GM19351 (cell line): ENCODE data around the gene MACROD2.
"Not testable (repeated sequence)": the region's sequence is repeated elsewhere in the genome, so short reads cannot be mapped to it uniquely, and the experiment has no call there.

Experiments used
- ATAC-seq: cut with Tn5 transposase; IDR thresholded peaks from one replicate; pipeline ENCODE4 v1.9.1; 2021; ENCODE audit warnings: mild to moderate bottlenecking, moderate library complexity; ENCODE audit not compliant: unreplicated experiment

Gene MACROD2

DNA sequence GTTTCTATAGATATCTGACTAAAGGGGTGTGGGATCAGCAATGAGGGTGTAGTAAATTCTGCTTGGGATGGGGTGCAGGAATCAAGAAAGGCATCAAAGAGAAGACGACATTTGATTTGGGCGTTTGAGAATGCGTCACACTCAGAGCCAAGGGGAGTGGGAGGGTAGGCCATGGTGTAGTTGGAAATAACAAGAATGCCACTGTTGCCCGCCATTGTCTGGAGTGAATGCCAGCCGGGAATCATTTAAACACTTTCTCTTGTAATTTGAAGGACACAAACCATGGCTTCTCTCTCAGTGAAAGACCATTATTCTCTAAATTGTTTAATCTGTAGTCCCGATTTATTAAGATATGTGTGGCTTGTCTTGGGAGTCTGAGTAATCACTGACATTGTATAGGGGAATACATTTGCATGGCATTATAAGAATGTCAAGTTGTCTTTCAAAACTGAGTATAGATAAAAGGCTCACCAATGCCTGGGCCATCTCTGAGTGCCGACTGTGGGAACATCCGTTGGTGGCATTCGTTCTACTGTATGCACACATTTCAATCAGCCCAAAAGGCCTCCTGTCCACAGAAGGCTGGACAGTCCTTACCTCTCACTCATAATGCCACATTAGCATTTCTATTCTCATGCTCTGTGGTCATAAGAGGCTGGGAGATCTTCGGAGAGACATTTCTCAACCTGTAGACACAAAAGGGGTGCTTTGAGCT lies 1800.1 kb downstream of the MACROD2 start:
- ATAC-seq = no peak

DNA sequence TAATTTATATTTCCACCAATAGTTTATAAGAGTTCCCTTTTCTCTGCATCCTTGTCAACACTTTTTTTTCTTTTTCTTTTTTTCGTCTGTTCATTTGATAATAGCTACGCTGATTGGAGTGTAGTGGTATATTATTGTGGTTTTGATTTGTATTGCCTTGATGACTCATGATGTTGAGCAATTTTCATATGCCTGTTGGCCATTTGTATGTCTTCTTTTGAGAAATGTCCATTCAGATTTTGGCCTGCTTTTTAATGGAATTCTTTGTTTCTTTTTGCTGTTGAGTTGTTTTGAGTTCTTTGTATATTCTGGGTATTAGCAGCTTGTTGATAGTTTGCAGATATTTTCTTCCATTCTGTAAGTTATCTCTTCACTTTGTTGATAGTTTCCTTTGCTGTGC lies 1804.6 kb downstream of the MACROD2 start:
- no peak for ATAC-seq

DNA sequence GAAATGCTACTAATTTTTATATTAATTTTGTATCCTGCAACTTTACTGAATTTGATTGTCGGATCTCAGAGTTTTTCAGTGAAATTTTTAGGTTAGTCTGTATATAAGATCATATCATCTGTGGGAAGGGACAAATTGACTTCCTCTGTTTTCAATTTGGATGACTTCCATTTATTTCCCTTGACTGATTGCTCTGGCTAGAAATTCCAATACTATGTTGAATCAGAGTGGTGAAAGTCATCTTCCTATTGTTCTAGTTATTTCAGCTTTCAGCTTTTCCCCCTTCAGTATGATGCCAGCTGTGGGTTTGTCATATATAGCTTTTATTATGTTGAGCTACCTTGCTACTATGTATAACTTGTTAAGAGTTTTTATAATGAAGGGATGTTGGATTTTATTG lies 1806.7 kb downstream of the MACROD2 start:
- no peak for ATAC-seq

DNA sequence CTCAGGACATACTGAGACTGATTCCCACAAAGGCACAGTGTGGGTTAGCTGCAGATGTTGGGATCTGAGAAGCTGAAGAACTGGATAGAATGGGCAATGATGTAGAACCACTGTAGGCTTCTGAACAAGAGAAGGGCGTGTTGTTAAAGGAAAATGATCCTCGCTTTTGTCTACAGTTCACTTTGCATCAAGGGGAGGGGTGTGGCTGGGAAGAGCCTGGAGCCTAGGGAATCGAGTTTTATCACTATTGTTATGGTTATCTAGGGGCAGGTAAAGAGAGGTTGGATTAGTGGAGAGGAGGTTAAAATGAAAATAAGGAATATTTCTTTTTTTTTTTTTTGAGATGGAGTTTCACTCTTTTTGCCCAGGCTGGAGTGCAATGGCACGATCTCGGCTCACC lies 1809.8 kb downstream of the MACROD2 start:
- ATAC-seq = no peak

DNA sequence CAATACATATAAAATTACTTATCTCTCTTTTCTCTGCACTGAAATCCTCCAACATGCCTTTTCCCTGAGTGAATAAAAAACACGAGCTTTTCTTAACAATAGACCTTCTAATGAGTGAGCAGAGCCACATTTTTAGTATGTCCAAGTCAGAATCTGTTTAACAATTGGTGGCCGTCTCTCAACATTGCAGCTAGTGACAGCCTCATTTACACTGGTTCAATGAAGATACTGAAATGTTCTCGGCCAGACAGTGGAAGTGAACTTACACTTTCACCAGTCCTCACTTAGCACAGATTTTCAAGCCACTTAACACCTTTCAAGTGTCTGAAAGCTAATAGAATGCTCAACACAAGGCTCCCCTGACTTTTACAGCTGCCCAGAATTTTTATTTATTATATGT lies 1810.8 kb downstream of the MACROD2 start:
- no peak for ATAC-seq

DNA sequence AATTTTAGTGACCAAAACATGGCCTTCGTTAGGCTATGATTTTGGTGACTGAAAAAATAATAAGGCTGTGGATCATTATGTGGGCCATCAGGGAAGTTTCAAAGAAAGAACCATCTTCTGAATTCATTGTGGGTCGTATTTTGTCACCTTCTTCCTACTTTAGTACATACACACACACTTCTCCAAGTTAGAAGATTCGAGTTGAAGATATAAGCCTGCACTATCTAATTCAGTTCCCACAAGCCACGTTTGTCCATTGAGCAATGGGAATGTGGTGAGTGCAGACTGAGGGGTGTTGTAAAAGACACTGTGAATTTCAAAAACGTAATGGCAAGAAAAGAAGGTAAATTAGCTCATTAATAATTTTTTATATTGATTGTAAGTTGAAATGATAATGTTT lies 1812.0 kb downstream of the MACROD2 start:
- ATAC-seq = no peak

DNA sequence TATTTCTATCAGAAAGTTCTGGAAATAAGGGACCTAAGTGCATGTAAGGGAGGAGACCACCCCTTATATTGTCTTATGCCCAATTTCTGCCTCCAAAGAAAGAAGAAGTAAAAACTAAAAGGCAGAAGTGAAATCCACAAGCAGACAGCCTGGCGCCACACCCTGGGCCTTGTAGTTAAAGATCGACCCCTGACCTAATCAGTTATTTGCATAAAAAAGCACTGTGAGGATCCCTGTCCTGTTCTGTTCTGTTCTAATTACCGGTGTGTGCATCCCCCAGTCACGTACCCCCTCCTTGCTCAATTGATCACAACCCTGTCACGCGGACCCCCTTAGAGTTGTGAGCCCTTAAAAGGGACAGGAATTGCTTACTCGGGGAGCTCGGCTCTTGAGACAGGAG lies 1812.5 kb downstream of the MACROD2 start:
- not testable (repeated sequence) for ATAC-seq

DNA sequence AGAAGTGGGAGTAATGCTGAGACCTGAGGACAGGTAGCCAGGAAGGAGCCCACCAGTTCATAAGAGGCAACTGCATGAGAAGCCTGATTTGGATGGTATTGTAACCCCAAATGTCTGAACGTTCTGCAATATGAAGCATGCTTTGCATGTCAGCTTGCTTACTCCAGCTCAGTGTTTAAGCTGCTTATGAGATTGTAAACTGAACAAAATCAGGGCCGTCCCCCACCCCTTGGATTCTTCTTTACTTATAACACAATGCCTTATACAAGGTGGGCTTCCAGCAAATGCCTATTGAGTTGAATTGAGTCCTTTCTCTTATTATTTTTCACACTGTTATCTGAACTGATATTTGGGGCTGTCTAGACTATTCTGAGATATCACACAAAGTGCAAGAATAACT lies 1816.6 kb downstream of the MACROD2 start:
- no peak for ATAC-seq

DNA sequence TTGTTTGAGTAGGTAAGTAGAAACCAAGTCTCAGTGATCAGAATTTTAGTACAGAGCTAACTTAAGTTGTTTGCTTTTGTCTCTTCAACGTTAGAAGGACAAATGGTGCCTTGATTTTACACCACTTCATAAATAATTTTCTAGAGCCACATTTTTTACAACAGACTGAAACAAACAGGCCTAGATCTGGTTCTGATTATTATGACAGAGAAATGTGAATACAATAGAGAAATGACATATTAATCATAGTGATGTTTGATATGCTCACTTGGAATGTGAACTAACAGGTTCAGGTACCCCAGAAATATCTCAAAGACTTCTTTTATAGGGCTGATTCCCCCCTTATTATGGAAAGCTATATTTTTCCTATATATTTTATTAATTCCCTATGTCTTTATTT lies 1817.4 kb downstream of the MACROD2 start:
- no peak for ATAC-seq

DNA sequence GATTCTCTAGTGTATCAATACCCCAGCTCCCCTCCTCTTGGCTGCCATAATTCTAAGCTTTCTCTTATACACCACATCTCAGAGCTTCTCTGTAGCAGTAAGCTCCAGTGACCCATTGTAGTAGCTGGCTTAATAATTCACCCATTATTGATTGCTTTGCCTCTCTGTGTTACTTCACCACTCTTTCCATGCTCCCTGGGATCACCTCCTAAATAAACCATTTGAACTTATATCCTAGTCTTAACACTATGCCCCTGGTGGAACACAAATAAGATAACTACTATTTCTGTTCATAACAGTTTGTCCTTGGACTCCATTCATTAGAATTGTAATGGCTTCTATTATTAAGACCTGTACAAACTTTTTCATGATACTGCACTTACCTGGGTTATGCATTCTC lies 1819.0 kb downstream of the MACROD2 start:
- no peak for ATAC-seq

DNA sequence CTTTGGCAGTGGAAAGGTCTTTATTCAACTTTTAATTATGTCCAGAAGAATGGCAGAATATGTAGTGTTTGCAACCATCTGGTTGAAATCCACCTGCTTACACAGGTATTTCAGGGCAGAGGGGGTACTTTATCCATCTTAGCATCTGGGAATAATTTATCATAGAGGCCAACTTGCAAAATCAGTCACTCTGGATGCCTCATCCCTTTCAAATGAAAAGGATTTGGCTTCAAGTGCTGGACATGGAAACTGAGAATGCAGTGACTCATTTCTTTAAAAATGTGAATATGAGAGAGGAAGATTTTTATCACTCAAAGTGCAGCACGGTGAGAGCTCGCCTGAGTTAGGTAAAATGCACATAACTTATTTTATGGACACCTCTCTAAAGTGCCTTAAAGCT lies 1819.6 kb downstream of the MACROD2 start:
- no peak for ATAC-seq

DNA sequence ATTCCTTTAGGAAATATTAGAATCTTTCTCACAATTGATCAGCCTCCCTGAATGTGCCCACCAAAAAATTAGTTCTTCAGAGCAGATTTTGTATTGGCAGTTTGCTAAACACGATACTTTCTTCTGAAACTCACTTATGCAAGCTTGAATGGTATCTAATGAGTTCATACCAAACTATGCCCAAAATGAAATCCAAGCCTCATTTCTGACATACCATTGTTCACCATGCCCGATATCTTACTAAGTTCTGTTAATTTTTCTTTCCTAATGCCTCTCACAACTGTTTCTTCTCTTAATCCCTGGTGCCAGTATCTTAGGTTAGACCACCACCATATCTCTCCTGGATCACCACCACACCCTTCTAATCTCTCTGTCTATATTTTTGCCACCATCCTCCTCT lies 1822.0 kb downstream of the MACROD2 start:
- no peak for ATAC-seq

DNA sequence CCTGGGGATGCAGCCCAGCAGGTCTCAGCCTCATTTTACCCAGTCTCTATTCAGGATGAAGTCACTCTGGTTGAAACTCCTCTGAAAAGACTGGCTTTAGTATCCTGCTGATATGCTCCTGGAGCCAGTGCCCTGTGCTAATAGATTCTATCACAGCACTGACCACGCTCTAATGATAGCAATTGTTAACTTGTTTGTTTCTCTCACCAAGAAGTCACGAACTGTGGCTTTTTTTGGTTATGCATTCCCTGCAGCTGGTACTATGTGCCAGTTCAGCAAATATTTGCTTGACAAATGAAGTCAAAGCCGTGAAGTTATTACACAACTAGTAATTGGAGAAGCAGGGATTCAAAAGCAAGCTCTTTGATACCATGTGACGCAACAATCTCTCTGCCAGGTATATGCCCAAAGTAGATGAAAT lies 1823.3 kb downstream of the MACROD2 start:
- ATAC-seq = no peak

DNA sequence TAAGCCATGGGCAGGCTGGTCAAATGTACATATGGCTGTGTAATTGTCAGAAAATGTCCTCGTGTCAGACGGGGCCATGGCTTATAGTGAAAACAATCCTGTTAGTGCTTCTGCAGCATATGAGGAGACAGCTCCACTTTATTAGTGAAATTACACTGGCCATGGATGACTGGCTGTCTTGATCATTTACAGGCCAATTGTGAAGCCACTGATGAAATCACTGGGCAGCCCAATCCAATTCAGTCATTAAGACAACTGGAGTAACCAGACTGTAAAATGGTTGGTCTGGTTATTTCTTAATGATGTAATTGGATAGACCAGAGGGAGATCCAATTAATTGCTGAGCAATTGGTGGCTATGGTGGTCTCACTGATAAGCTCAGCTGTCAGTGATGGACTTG lies 1828.4 kb downstream of the MACROD2 start:
- ATAC-seq = no peak

DNA sequence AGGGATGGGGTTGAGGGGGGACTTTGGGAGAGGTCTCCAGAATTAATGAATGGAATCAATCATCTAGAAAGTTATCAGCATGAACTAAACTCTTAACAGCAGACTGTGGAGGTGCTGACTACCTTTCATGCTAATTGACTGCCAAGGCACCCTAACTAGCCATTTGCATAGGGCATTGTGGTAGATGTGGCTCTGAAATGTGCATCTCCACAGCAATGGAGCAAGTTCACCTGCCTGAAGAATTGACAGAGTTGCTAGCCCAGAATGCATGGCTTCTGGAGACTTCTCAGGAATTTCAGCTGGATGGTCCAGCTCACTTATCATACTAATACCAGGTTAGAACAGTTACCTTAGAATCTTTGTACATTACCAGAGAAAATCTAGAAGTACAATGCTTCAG lies 1832.3 kb downstream of the MACROD2 start:
- ATAC-seq = no peak

DNA sequence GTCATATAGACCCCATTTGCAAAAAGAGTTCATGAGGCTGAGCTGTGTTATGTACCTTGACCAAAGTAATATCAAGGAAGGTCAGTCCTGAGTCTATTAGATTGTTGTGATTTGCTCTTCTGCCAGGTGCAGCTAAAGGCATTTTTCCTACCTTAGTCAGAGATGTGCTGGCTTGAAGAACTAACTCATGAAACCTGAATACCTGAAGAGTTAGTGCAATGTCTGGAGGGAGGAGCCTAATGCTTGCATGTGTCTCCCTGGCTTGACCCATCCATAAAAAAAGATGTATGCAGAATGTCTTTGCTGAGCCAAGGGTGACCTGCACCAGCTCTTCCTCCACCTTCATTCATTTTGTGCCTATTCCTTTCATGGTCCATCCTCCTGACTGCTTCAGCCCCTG lies 1835.9 kb downstream of the MACROD2 start:
- no peak for ATAC-seq

DNA sequence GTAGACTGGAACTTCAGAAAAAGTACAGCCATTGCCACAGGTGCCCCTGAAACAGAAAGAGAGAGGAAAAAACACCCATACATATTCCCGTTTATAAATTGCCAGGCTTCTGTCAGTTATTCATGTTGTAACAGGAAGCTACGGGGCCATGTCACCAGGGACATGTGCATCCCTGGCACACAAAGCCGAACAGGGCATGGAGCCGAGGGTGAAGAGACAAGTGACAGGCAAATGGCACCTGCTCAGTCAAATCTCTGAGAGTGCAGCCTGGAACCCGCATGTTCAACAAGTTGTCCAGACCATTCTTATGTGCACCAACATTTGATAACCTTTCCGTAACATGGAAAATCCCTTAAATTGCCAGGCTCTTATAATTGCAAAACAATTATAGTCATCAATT lies 1837.2 kb downstream of the MACROD2 start:
- ATAC-seq = no peak

DNA sequence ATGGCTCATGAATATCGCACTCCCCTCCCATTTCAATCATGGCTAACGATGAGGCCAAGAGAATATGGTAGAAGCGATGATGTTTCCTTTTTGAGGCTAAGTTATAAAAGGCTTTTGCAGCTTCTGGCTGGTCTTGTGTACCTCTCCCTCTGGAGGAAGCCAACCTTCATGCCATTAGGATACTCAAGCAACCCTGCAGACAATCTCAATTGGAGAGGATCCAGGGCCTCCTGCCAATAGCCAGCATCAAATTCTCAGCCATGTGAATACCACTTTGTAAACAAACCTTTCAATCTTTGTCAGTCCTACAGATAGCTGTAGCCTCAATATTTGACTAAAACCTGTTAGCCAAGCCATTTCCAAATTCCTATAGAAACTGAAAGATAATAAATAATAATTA lies 1839.5 kb downstream of the MACROD2 start:
- no peak for ATAC-seq

DNA sequence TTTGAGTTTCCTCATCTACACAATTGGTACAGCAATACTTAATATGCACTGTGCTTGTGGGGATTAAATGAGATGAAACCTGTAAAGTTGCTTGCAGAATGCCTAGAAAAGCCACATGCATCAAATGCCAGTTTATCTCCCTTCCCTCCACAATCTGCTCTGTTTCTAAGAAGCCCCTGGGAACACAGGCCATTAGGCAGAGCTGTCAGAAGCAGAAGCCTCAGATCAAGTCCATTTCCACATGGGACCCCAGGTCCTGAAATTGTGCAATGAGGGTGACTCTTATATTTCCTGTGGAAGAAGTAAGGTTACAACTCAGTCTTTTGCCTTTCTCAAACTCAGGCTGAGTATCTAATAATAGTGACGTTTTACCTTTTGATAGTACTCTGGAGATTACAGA lies 1840.5 kb downstream of the MACROD2 start:
- ATAC-seq = no peak

DNA sequence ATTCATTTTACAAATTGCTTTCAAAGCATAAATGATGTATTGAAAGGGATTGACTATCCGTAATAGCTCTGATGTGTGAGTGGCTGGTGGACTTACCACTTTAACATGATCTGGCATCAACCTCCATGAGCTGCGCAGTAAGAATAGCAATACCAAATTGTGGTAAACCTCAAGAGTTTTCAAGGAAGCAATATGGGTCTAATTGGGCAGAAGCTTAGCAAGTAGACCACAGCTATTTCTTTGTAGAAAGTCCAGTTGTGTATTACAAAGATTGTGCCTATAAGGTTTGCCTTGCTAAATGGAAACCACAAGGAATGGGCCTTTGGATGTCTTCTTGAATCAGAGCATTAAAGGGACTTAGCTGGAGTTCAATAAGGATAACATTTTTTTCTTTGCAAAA lies 1841.3 kb downstream of the MACROD2 start:
- no peak for ATAC-seq

DNA sequence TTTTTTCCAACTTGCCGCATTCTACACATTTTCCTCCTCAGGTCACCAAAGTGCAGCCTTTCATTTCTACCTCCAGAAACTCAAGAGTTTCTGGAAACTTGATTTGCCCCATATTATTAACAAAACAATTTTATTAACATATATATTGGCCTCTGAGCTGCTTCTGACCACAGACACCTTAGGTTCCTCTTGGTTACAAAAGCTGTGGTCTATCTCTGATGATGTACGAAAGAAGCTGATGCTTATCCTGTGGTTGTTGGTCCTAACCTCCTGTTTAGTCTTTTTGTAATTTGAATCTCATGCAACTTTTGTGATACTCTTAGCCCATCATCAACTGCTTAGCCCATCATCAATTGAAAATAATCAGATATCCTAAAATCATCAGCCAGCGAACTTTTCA lies 1842.2 kb downstream of the MACROD2 start:
- no peak for ATAC-seq

DNA sequence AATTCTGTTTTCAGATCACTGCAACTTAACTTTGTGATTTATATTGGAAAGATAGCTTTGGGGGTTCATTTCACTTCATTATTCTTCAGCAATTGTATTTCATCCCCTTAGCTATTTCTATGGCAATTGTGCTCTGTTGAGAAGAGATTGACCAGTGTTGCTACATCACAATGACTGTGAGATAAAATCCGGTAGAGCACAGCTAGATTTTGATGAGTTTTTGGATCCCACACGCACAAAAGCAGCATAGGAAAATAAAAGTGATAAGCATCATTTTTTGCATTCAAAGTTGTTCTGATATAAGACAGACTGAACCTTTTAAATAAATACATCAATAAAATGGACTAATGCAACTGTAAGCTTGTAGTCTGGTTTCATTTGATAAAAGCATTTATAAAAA lies 1843.2 kb downstream of the MACROD2 start:
- ATAC-seq = no peak

DNA sequence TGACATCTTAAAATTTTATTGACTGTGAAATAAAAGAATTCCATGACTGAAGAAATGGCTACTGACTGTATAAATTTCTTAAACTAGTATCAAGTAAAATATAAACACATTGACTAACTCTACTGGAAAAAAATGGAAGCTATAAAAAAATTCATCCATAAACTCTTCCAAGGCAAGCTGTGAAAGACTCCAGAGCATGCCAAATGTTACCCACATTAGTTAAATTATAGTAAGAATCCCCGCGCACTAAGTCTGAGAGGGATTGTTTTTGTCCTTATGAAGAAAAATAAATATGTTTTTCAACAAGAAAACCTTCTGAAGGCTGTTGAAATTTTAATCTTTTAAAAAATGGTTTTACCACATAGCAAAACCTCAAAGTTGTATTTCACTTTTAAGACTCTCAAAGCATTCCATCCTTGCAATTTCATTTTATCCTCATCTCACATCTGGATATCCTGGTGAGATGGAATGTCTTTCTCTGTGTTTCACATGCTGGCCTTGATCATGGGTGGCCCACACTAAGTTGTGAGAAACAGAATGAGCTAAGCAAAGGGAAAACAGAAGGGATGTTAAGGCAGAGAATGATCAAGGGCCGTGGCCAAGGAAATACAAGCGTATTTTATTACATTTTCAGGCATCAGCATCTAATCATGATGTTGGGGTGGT lies 1845.5 kb downstream of the MACROD2 start:
- no peak for ATAC-seq
